H1 (cell line): ENCODE data around the gene CDH7. TPM values are rescaled to one million over a fixed set of nuclear protein-coding genes. Genes with fewer than 3 reads are reported as not detected.

ENCODE experiments used
- GABPA ChIP-seq: IDR thresholded peaks from 2 replicates; pipeline ENCODE4 v1.6.1; 2011; ENCODE audit warnings: mild to moderate bottlenecking, low read length, moderate library complexity, borderline replicate concordance; ENCODE audit not compliant: insufficient read depth
- SRF ChIP-seq: IDR thresholded peaks from 2 replicates; pipeline ENCODE4 v1.6.1; 2011; ENCODE audit warnings: mild to moderate bottlenecking, low read depth, low read length, moderate library complexity
- polyA plus RNA-seq, 7 experiments: library from polyadenylated mRNA; depleted of rRNA in 3 of 7; stranded (reverse) in 5 of 7; unstranded in 2 of 7; fragments of >200 nt in 5 of 7; fragments of 200-250 nt in 2 of 7; gene quantifications; 1 replicate in 5 of 7; 2 replicates in 1 of 7; 4 replicates in 1 of 7; pipeline versions ENCODE4 v1.2.1 to v1.2.3, GENCODE V29; 2011 to 2013; ENCODE audit warnings: missing spikeins in 2 of 7, mixed read lengths in 2 of 7
- total RNA-seq: library from RNA; stranded (reverse); fragmentation: NEBNext Ultra II Directional; extraction: Animal tissue kit (Norgen Biotek cat#: 25700); gene quantifications from 2 replicates; pipeline ENCODE4 v1.2.1, GENCODE V29; 2021
- TF ChIP-seq, protein P1 (sequence below): fragments of 300-600 bp; sonication (generic); IDR thresholded peaks from 2 replicates; pipeline ENCODE4 v1.7.1; 2012; ENCODE audit warnings: low read length, moderate library complexity, mild to moderate bottlenecking, inconsistent platforms; ENCODE audit not compliant: insufficient replicate concordance

Gene CDH7
- total and polyA plus RNA-seq, 2 of the 8 experiments (the other 6 are each of a cell fraction or from before 2014, with no cell fraction given): 1.00 to 1.5 TPM

DNA sequence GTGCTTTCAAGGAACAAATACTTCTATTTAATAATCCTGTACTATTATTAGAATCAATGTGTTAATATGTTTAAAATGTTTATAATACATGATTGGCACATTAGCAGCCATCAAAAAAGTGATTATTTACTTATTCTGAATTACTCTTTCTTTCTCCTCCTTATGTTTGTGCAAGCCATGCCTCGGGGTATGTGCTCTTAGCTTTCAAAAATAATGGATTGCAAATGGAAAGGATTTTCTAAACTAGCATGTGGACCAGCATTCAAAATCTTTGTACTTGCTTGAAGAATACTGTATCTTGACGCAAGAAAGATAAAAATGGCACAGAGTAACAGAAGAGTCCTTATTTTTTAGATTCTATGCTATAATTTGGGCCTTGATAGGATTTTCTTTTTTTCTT is 156.5 kb downstream of the CDH7 start (continued):
- TF ChIP-seq, protein P1, sequence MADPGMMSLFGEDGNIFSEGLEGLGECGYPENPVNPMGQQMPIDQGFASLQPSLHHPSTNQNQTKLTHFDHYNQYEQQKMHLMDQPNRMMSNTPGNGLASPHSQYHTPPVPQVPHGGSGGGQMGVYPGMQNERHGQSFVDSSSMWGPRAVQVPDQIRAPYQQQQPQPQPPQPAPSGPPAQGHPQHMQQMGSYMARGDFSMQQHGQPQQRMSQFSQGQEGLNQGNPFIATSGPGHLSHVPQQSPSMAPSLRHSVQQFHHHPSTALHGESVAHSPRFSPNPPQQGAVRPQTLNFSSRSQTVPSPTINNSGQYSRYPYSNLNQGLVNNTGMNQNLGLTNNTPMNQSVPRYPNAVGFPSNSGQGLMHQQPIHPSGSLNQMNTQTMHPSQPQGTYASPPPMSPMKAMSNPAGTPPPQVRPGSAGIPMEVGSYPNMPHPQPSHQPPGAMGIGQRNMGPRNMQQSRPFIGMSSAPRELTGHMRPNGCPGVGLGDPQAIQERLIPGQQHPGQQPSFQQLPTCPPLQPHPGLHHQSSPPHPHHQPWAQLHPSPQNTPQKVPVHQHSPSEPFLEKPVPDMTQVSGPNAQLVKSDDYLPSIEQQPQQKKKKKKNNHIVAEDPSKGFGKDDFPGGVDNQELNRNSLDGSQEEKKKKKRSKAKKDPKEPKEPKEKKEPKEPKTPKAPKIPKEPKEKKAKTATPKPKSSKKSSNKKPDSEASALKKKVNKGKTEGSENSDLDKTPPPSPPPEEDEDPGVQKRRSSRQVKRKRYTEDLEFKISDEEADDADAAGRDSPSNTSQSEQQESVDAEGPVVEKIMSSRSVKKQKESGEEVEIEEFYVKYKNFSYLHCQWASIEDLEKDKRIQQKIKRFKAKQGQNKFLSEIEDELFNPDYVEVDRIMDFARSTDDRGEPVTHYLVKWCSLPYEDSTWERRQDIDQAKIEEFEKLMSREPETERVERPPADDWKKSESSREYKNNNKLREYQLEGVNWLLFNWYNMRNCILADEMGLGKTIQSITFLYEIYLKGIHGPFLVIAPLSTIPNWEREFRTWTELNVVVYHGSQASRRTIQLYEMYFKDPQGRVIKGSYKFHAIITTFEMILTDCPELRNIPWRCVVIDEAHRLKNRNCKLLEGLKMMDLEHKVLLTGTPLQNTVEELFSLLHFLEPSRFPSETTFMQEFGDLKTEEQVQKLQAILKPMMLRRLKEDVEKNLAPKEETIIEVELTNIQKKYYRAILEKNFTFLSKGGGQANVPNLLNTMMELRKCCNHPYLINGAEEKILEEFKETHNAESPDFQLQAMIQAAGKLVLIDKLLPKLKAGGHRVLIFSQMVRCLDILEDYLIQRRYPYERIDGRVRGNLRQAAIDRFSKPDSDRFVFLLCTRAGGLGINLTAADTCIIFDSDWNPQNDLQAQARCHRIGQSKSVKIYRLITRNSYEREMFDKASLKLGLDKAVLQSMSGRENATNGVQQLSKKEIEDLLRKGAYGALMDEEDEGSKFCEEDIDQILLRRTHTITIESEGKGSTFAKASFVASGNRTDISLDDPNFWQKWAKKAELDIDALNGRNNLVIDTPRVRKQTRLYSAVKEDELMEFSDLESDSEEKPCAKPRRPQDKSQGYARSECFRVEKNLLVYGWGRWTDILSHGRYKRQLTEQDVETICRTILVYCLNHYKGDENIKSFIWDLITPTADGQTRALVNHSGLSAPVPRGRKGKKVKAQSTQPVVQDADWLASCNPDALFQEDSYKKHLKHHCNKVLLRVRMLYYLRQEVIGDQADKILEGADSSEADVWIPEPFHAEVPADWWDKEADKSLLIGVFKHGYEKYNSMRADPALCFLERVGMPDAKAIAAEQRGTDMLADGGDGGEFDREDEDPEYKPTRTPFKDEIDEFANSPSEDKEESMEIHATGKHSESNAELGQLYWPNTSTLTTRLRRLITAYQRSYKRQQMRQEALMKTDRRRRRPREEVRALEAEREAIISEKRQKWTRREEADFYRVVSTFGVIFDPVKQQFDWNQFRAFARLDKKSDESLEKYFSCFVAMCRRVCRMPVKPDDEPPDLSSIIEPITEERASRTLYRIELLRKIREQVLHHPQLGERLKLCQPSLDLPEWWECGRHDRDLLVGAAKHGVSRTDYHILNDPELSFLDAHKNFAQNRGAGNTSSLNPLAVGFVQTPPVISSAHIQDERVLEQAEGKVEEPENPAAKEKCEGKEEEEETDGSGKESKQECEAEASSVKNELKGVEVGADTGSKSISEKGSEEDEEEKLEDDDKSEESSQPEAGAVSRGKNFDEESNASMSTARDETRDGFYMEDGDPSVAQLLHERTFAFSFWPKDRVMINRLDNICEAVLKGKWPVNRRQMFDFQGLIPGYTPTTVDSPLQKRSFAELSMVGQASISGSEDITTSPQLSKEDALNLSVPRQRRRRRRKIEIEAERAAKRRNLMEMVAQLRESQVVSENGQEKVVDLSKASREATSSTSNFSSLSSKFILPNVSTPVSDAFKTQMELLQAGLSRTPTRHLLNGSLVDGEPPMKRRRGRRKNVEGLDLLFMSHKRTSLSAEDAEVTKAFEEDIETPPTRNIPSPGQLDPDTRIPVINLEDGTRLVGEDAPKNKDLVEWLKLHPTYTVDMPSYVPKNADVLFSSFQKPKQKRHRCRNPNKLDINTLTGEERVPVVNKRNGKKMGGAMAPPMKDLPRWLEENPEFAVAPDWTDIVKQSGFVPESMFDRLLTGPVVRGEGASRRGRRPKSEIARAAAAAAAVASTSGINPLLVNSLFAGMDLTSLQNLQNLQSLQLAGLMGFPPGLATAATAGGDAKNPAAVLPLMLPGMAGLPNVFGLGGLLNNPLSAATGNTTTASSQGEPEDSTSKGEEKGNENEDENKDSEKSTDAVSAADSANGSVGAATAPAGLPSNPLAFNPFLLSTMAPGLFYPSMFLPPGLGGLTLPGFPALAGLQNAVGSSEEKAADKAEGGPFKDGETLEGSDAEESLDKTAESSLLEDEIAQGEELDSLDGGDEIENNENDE: no peak
- TF ChIP-seq SRF (no peak), GABPA (no peak)
